HepG2 (cell line): Measurements from ENCODE around the gene ALDH3B1.

Experiments
- ARID3A ChIP-seq: IDR thresholded peaks from 2 replicates; pipeline ENCODE4 v1.6.1; 2012; ENCODE audit warnings: low read depth, low read length, improper control_type of control experiment
- HNRNPL ChIP-seq: fragments of 200-400 bp; formaldehyde crosslinking; IDR thresholded peaks from 2 replicates; pipeline ENCODE4 v1.6.1; 2017; ENCODE audit warnings: mild to moderate bottlenecking, low read depth, low read length
- MAZ ChIP-seq, 2 experiments: sonication (generic) in 1 of 2; formaldehyde crosslinking in 1 of 2; IDR thresholded peaks; 2 replicates each; pipeline versions ENCODE4 v1.5.0 to v1.6.1; 2012 to 2020; ENCODE audit warnings: low read depth in 2 of 2, mild to moderate bottlenecking in 2 of 2, borderline replicate concordance in 1 of 2, improper control_type of control experiment in 1 of 2, low read length in 1 of 2, missing genetic modification reagents in 1 of 2, moderate library complexity in 1 of 2

GRCh38 chr11:68036717-68037239, 26.7 kb downstream of the ALDH3B1 start:
- TF ChIP-seq HNRNPL = no peak
- no peak for TF ChIP-seq MAZ (IDR thresholded peaks at IDR 0.05; ENCODE audit: borderline replicate concordance, low read depth, low read length)
- TF ChIP-seq MAZ (CRISPR knock-in tag; IDR thresholded peaks at IDR 0.05; ENCODE audit: low read depth) = no peak
- TF ChIP-seq ARID3A = no peak
